Astrocyte (in vitro differentiated cells and primary cell): ENCODE data around the gene HEXIM1. TPM values are rescaled to one million over a fixed set of nuclear protein-coding genes. Genes with fewer than 3 reads are reported as not detected.

Experiments used
- DNase-seq: peaks from one replicate; pipeline ENCODE4 v3.0.0-alpha.2; 2010; ENCODE audit warnings: low read depth
- FAIRE-seq: peaks from 2 replicates; lab custom pipeline; 2011; peaks lifted over from hg19 to GRCh38; lab: Jason Lieb, UNC
- H2AFZ ChIP-seq: 2 replicates; pipeline ENCODE4 v1.6.0; 2012; ENCODE audit warnings: low read depth, low read length, inconsistent platforms
- H3K27ac ChIP-seq: 2 replicates; pipeline ENCODE4 v1.5.1; 2011; ENCODE audit warnings: low read depth, low read length, inconsistent platforms
- H3K27me3 ChIP-seq: 2 replicates; pipeline ENCODE4 v1.6.0; 2011; ENCODE audit warnings: low read length, inconsistent platforms; ENCODE audit not compliant: insufficient read depth
- H3K36me3 ChIP-seq: 2 replicates; pipeline ENCODE4 v1.5.1; 2011; ENCODE audit warnings: low read length, inconsistent platforms; ENCODE audit not compliant: insufficient read depth
- H3K4me1 ChIP-seq: 2 replicates; pipeline ENCODE4 v1.5.1; 2011; ENCODE audit warnings: low read length, inconsistent platforms; ENCODE audit not compliant: insufficient read depth
- H3K4me2 ChIP-seq: 2 replicates; pipeline ENCODE4 v1.6.0; 2012; ENCODE audit warnings: low read length, inconsistent platforms
- H3K4me3 ChIP-seq: 2 replicates; pipeline ENCODE4 v1.5.1; 2011; ENCODE audit warnings: low read depth, mild to moderate bottlenecking, low read length, inconsistent platforms; ENCODE audit not compliant: insufficient read depth
- H3K79me2 ChIP-seq: 2 replicates; pipeline ENCODE4 v1.6.0; 2012; ENCODE audit warnings: mild to moderate bottlenecking, low read length, inconsistent platforms; ENCODE audit not compliant: insufficient read depth
- H3K9ac ChIP-seq: 2 replicates; pipeline ENCODE4 v1.6.0; 2012; ENCODE audit warnings: mild to moderate bottlenecking, low read length, inconsistent platforms
- H3K9me3 ChIP-seq: 2 replicates; pipeline ENCODE4 v1.5.1; 2012; ENCODE audit warnings: low read depth, mild to moderate bottlenecking, low read length, inconsistent platforms; ENCODE audit not compliant: insufficient read depth
- H4K20me1 ChIP-seq: 2 replicates; pipeline ENCODE4 v1.6.0; 2012; ENCODE audit warnings: low read length, inconsistent platforms; ENCODE audit not compliant: insufficient read depth
- H3K27ac Mint-ChIP-seq: one replicate; pipeline ENCODE4 v1.8.0; 2021; ENCODE audit warnings: mild to moderate bottlenecking, mixed read lengths; ENCODE audit not compliant: unreplicated experiment
- H3K27me3 Mint-ChIP-seq: one replicate; pipeline ENCODE4 v1.8.0; 2021; ENCODE audit warnings: low read depth, mixed read lengths; ENCODE audit not compliant: unreplicated experiment
- H3K36me3 Mint-ChIP-seq: one replicate; pipeline ENCODE4 v1.8.0; 2021; ENCODE audit warnings: low read depth, mixed read lengths; ENCODE audit not compliant: unreplicated experiment
- H3K4me1 Mint-ChIP-seq: one replicate; pipeline ENCODE4 v1.8.0; 2021; ENCODE audit warnings: low read depth, mixed read lengths; ENCODE audit not compliant: unreplicated experiment
- H3K4me3 Mint-ChIP-seq: one replicate; pipeline ENCODE4 v1.8.0; 2021; ENCODE audit warnings: mild to moderate bottlenecking, moderate library complexity, mixed read lengths; ENCODE audit not compliant: unreplicated experiment
- H3K9me3 Mint-ChIP-seq: one replicate; pipeline ENCODE4 v1.8.0; 2021; ENCODE audit warnings: mild to moderate bottlenecking, mixed read lengths; ENCODE audit not compliant: unreplicated experiment
- EZH2 ChIP-seq: IDR thresholded peaks from 2 replicates; pipeline ENCODE4 v1.6.1; 2012; ENCODE audit warnings: mild to moderate bottlenecking, low read length, inconsistent platforms; ENCODE audit not compliant: insufficient read depth
- total RNA-seq: library from RNA; stranded (reverse); gene quantifications from 2 replicates; pipeline ENCODE4 v1.2.1, GENCODE V29; 2021
- TF ChIP-seq, protein P1 (sequence below): IDR thresholded peaks from 2 replicates; pipeline ENCODE4 v1.5.1; 2011; ENCODE audit warnings: low read depth, mild to moderate bottlenecking, inconsistent platforms, low read length, moderate library complexity; ENCODE audit not compliant: insufficient read depth

The HEXIM1 gene
- total RNA-seq, 1 donor from 2014 or later = 44.5 TPM

DNA sequence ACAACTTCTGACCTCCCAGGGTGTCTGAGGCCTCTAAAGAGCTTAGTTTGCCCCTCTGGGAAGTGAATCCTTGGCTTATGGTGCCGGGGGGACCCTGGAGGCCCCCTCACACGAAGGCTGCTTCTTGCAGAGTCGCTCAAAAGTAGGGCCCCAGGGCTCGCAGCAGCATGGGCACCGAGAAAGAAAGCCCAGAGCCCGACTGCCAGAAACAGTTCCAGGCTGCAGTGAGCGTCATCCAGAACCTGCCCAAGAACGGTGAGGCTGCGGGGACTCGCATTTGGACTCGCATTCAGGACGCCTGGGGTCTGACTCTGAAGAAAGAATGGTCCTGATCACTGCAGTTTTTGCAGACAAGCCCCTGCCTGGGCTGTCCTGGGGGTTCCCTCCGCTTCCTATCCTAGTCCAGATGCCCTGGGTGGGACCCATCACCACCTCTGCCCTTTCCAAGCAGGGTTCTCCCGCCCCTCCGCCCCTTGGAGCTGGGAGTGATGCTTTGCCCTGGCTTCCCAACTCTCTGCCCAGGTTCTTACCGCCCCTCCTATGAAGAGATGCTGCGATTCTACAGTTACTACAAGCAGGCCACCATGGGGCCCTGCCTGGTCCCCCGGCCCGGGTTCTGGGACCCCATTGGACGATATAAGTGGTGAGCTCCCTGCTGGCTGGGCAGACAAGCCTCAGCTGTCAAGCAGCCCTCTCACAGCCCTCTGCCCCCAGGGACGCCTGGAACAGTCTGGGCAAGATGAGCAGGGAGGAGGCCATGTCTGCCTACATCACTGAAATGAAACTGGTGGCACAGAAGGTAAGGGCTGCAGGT is 12.1 kb upstream of the HEXIM1 start:
- no peak for TF ChIP-seq EZH2
- Mint-ChIP-seq H3K36me3 (peaks cover 2% of the 10 kb centered on the region), H3K27me3 (no peaks in the 10 kb centered on the region), H3K4me1 (peaks cover 3% of the 10 kb centered on the region), H3K9me3 (no peaks in the 10 kb centered on the region), H3K27ac (peak overlapping the region; percentile 41), H3K4me3 (peak overlapping the region; percentile 81)
- H3K36me3 ChIP-seq = no peaks in the 10 kb centered on the region
- H3K4me1 ChIP-seq = peaks cover 12% of the 10 kb centered on the region
- peaks cover 10% of the 10 kb centered on the region for H3K79me2 ChIP-seq
- H3K27ac ChIP-seq = peak overlapping the region; percentile 7
- peak overlapping the region; percentile 68 for H2AFZ ChIP-seq
- no peaks in the 10 kb centered on the region for H3K27me3 ChIP-seq
- H3K4me2 ChIP-seq = peak overlapping the region; percentile 86
- peak overlapping the region; percentile 63 for H3K9ac ChIP-seq
- peak overlapping the region; percentile 60 for H3K4me3 ChIP-seq
- DNase-seq (no peak), FAIRE-seq (no peak)
- no peaks in the 10 kb centered on the region for H3K9me3 ChIP-seq
- H4K20me1 ChIP-seq = peaks cover 5% of the 10 kb centered on the region

DNA sequence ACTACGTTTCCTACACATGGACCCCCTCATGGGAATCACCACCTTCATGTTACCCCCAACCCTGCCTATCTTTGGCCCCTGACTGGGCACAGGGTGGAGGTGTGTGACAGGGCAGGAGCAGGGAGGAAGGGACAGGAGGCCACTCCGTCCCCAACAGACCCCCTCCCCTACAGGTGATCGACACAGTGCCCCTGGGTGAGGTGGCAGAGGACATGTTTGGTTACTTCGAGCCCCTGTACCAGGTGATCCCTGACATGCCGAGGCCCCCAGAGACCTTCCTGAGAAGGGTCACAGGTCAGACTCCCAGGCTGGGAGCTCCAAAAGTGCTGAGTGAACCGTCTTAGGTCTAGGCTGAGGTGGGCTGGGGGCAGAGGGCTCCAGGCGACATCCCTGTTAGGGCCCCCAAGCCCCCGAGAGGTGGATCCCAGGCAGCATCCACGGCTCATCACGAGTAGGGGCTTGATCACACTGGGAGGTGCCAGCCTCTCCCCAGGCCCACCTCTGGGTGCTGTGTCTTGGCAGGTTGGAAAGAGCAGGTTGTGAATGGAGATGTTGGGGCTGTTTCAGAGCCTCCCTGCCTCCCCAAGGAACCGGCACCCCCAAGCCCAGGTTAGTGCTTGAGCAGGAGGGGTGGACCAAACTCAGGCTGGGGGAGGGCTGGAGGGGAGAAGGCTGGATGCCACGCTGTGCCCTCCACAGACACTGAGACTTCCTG is 11.3 kb upstream of the HEXIM1 start:
- Histone ChIP-seq H3K36me3 (no peaks in the 10 kb centered on the region), H3K4me2 (no peak overlapping the region), H3K27me3 (no peaks in the 10 kb centered on the region), H3K9me3 (no peaks in the 10 kb centered on the region), H3K27ac (no peak overlapping the region), H3K9ac (no peak overlapping the region), H3K4me1 (peaks cover 3% of the 10 kb centered on the region), H2AFZ (no peak overlapping the region), H3K4me3 (no peak overlapping the region), H3K79me2 (peaks cover 2% of the 10 kb centered on the region), H4K20me1 (no peaks in the 10 kb centered on the region)
- peaks cover 2% of the 10 kb centered on the region for H3K36me3 Mint-ChIP-seq
- DNase-seq (no peak), FAIRE-seq (no peak)
- no peaks in the 10 kb centered on the region for H3K9me3 Mint-ChIP-seq
- H3K4me3 Mint-ChIP-seq = no peak overlapping the region
- no peak overlapping the region for H3K27ac Mint-ChIP-seq
- no peaks in the 10 kb centered on the region for H3K27me3 Mint-ChIP-seq
- no peaks in the 10 kb centered on the region for H3K4me1 Mint-ChIP-seq
- TF ChIP-seq, protein P1, sequence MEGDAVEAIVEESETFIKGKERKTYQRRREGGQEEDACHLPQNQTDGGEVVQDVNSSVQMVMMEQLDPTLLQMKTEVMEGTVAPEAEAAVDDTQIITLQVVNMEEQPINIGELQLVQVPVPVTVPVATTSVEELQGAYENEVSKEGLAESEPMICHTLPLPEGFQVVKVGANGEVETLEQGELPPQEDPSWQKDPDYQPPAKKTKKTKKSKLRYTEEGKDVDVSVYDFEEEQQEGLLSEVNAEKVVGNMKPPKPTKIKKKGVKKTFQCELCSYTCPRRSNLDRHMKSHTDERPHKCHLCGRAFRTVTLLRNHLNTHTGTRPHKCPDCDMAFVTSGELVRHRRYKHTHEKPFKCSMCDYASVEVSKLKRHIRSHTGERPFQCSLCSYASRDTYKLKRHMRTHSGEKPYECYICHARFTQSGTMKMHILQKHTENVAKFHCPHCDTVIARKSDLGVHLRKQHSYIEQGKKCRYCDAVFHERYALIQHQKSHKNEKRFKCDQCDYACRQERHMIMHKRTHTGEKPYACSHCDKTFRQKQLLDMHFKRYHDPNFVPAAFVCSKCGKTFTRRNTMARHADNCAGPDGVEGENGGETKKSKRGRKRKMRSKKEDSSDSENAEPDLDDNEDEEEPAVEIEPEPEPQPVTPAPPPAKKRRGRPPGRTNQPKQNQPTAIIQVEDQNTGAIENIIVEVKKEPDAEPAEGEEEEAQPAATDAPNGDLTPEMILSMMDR = no peak
- TF ChIP-seq EZH2 = no peak

DNA sequence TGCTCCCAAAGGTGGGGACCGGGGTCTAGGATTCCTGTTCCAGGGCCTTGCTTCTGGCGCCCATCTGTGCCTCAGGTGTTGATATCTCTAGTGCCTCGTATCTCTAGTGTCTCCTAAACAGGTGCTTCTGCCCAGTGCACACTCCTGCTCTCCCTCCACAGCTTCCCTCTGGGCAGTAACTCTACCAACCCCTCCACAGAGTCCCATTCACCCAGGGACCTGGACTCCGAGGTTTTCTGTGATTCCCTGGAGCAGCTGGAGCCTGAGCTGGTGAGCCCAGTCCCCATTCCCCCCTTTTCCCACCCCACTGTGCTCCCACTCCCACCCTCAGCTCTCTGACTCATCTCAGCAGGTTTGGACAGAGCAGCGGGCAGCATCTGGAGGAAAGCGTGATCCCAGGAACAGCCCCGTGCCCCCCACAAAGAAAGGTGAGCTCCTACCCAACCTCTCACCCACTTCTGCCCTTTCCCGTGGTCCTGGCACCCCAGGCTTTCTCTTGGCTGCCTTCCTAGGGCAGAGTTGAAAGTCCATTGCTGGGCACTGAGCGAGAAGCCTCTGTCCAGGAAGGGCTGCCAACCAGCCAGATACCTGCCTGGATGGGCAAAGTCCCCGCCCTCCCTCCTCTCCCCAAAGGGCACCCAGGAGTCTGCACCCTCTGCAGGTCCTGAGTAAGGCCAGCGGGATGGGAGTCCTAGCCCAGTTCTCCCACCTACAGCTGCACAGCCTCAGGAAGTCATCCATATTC is 10.5 kb upstream of the HEXIM1 start:
- no peak overlapping the region for H3K4me3 Mint-ChIP-seq
- no peak for FAIRE-seq

More for the DNA sequence above, 10.5 kb upstream of the HEXIM1 start:
- Histone ChIP-seq H3K4me3 (no peak overlapping the region), H3K4me2 (no peak overlapping the region), H3K4me1 (peaks cover 3% of the 10 kb centered on the region), H3K79me2 (no peaks in the 10 kb centered on the region), H3K36me3 (no peaks in the 10 kb centered on the region), H3K27ac (no peak overlapping the region), H2AFZ (no peak overlapping the region), H3K9me3 (no peaks in the 10 kb centered on the region), H3K27me3 (no peaks in the 10 kb centered on the region), H4K20me1 (no peaks in the 10 kb centered on the region), H3K9ac (no peak overlapping the region)
- Mint-ChIP-seq H3K9me3 (no peaks in the 10 kb centered on the region), H3K4me1 (no peaks in the 10 kb centered on the region), H3K36me3 (peaks cover 2% of the 10 kb centered on the region), H3K27me3 (no peaks in the 10 kb centered on the region), H3K27ac (no peak overlapping the region)
- DNase-seq = no peak
- TF ChIP-seq, protein P1 = no peak
- no peak for TF ChIP-seq EZH2
